IMR-90 (cell line): ENCODE data around the gene XRCC3. TPM values are rescaled to one million over a fixed set of nuclear protein-coding genes. Genes with fewer than 3 reads are reported as not detected.

ENCODE experiments used
- ATAC-seq: fragments of 200-7000 bp; cut with Tn5 transposase; 2 replicates; pipeline ENCODE4 v1.9.1; 2020; ENCODE audit warnings: low read depth, mild to moderate bottlenecking, moderate library complexity
- BruUV-seq: library from RNA; stranded (reverse); fragments of 400-500 nt; replicated peaks from 2 replicates; lab custom pipeline; 2021; lab: Mats Ljungman, UMichigan
- CTCF ChIA-PET: fragments of 300-600 bp; formaldehyde crosslinking; extraction: SDS; loops from one replicate; lab custom pipeline; 2021; ENCODE audit warnings: antibody characterized with exemption; lab: Yijun Ruan, JAX
- POLR2A ChIA-PET: fragments of 300-600 bp; sonication (Branson Sonifier 250); formaldehyde crosslinking; loops from one replicate; lab custom pipeline; 2022; ENCODE audit warnings: antibody characterized with exemption; ENCODE audit not compliant: unreplicated experiment; lab: Charles Lee
- DNase-seq: peaks from one replicate; pipeline ENCODE4 v3.0.0; 2013
- H2AFZ ChIP-seq: replicated peaks from 2 replicates; pipeline ENCODE3; 2013; ENCODE audit warnings: low read length, mild to moderate bottlenecking; ENCODE audit not compliant: poor library complexity
- H2AK5ac ChIP-seq: 2 replicates; pipeline ENCODE4 v1.6.1; 2013; ENCODE audit warnings: low read depth, low read length, inconsistent platforms
- H2AK9ac ChIP-seq: replicated peaks from 2 replicates; pipeline ENCODE3; 2013; ENCODE audit warnings: mild to moderate bottlenecking, low read depth, low read length, moderate library complexity; ENCODE audit not compliant: poor library complexity
- H2BK120ac ChIP-seq: 2 replicates; pipeline ENCODE4 v1.6.1; 2013; ENCODE audit warnings: low read depth, low read length, inconsistent platforms
- H2BK15ac ChIP-seq: 3 replicates; pipeline ENCODE4 v1.6.1; 2013; ENCODE audit warnings: low read depth, low read length, inconsistent platforms
- H2BK20ac ChIP-seq: 2 replicates; pipeline ENCODE4 v1.6.1; 2013; ENCODE audit warnings: low read depth, mild to moderate bottlenecking, inconsistent platforms, low read length, moderate library complexity
- H2BK5ac ChIP-seq: 2 replicates; pipeline ENCODE4 v1.6.1; 2013; ENCODE audit warnings: mild to moderate bottlenecking, low read depth, low read length, inconsistent platforms; ENCODE audit not compliant: poor library complexity, severe bottlenecking
- H3K14ac ChIP-seq: replicated peaks from 2 replicates; pipeline ENCODE4 v1.6.1; 2013; ENCODE audit warnings: low read depth, low read length, inconsistent platforms
- H3K18ac ChIP-seq: 2 replicates; pipeline ENCODE4 v1.6.1; 2013; ENCODE audit warnings: low read depth, low read length, control low read depth
- H3K23ac ChIP-seq: 2 replicates; pipeline ENCODE4 v1.6.1; 2013; ENCODE audit warnings: low read depth, low read length, inconsistent platforms
- H3K27ac ChIP-seq: 2 replicates; pipeline ENCODE4 v1.5.1; 2013; ENCODE audit warnings: mild to moderate bottlenecking, control low read depth, low read length; ENCODE audit not compliant: insufficient read depth
- H3K27me3 ChIP-seq: 2 replicates; pipeline ENCODE4 v1.6.1; 2013; ENCODE audit warnings: low read length; ENCODE audit not compliant: control insufficient read depth, insufficient read depth
- H3K36me3 ChIP-seq: 2 replicates; pipeline ENCODE4 v1.6.1; 2013; ENCODE audit warnings: low read length, mixed read lengths; ENCODE audit not compliant: control insufficient read depth, insufficient read depth
- H3K4ac ChIP-seq: 2 replicates; pipeline ENCODE4 v1.6.1; 2013; ENCODE audit warnings: low read depth, low read length, inconsistent platforms
- H3K4me1 ChIP-seq: 2 replicates; pipeline ENCODE4 v1.6.1; 2013; ENCODE audit warnings: low read length, mixed read lengths; ENCODE audit not compliant: control insufficient read depth, insufficient read depth
- H3K4me2 ChIP-seq: 2 replicates; pipeline ENCODE4 v1.6.1; 2013; ENCODE audit warnings: low read depth, mild to moderate bottlenecking, control low read depth, low read length, moderate library complexity
- H3K4me3 ChIP-seq: 2 replicates; pipeline ENCODE4 v1.5.1; 2013; ENCODE audit warnings: low read depth, mild to moderate bottlenecking, control low read depth, low read length, moderate library complexity; ENCODE audit not compliant: insufficient read depth
- H3K56ac ChIP-seq: 2 replicates; pipeline ENCODE4 v1.6.1; 2013; ENCODE audit warnings: low read length, inconsistent platforms; ENCODE audit not compliant: insufficient read depth; ENCODE audit errors: extremely low read depth
- H3K79me1 ChIP-seq, 2 experiments: 2 replicates each; pipeline ENCODE4 v1.6.1; 2013; ENCODE audit warnings: low read length in 2 of 2, inconsistent platforms in 1 of 2, low read depth in 1 of 2
- H3K9ac ChIP-seq: 2 replicates; pipeline ENCODE4 v1.6.1; 2013; ENCODE audit warnings: low read depth, low read length, control low read depth
- H3K9me1 ChIP-seq: 2 replicates; pipeline ENCODE4 v1.6.1; 2013; ENCODE audit warnings: low read length, inconsistent platforms; ENCODE audit not compliant: insufficient read depth
- H3K9me3 ChIP-seq: 2 replicates; pipeline ENCODE4 v1.6.1; 2013; ENCODE audit warnings: low read length; ENCODE audit not compliant: control insufficient read depth, insufficient read depth
- H4K20me1 ChIP-seq: 2 replicates; pipeline ENCODE4 v1.6.1; 2013; ENCODE audit warnings: low read length, inconsistent platforms; ENCODE audit not compliant: insufficient read depth
- H4K5ac ChIP-seq: 2 replicates; pipeline ENCODE4 v1.6.1; 2013; ENCODE audit warnings: mild to moderate bottlenecking, low read depth, low read length, control low read depth
- H4K8ac ChIP-seq, 2 experiments: 2 replicates each; pipeline ENCODE4 v1.6.1; 2013; ENCODE audit warnings: low read depth in 2 of 2, low read length in 2 of 2, control low read depth in 1 of 2, inconsistent platforms in 1 of 2
- H4K91ac ChIP-seq: 2 replicates; pipeline ENCODE4 v1.6.1; 2013; ENCODE audit warnings: low read depth, low read length, inconsistent platforms; ENCODE audit not compliant: insufficient read depth
- BHLHE40 ChIP-seq: fragments of 150-350 bp; IDR thresholded peaks from 2 replicates; pipeline ENCODE4 v1.6.1; 2016; ENCODE audit warnings: mild to moderate bottlenecking, low read depth, low read length
- CEBPB ChIP-seq: IDR thresholded peaks from 2 replicates; pipeline ENCODE4 v1.6.1; 2012; ENCODE audit warnings: low read depth, low read length, improper control_type of control experiment
- ELK1 ChIP-seq: fragments of 150-350 bp; IDR thresholded peaks from 2 replicates; pipeline ENCODE4 v1.6.1; 2016; ENCODE audit warnings: low read depth, mild to moderate bottlenecking, low read length, moderate library complexity, borderline replicate concordance
- POLR2A ChIP-seq: IDR thresholded peaks from 2 replicates; pipeline ENCODE4 v1.6.1; 2012; ENCODE audit warnings: mild to moderate bottlenecking, low read depth, low read length
- RAD21 ChIP-seq: IDR thresholded peaks from 2 replicates; pipeline ENCODE4 v1.6.1; 2012; ENCODE audit warnings: low read length, improper control_type of control experiment
- RFX5 ChIP-seq: IDR thresholded peaks from 2 replicates; pipeline ENCODE4 v1.8.0; 2012; ENCODE audit warnings: low read depth, mild to moderate bottlenecking, low read length, moderate library complexity
- USF2 ChIP-seq: fragments of 150-350 bp; IDR thresholded peaks from 2 replicates; pipeline ENCODE4 v1.6.1; 2017; ENCODE audit warnings: mild to moderate bottlenecking, antibody characterized with exemption, low read length, low read depth
- WGBS, 2 experiments: methylation state at CpG; one replicate each; pipeline versions ENCODE4 v1.1.5 to v1.1.7; 2013; ENCODE audit warnings: missing lambda C conversion rate in 2 of 2; ENCODE audit not compliant: insufficient read length in 1 of 2; ENCODE audit errors: extremely low coverage in 2 of 2; 5-methylcytosine and 5-hydroxymethylcytosine counted together
- dilution Hi-C: fragments of 300-500 bp; cut with HindIII; formaldehyde crosslinking; loops from one replicate; pipeline ENCODE4 v1.14.3; 2018; ENCODE audit warnings: low sequenced_read_pairs; ENCODE audit not compliant: unreplicated experiment
- in situ Hi-C: fragments of 300-500 bp; cut with MboI; formaldehyde crosslinking; loops from 3 replicates; pipeline ENCODE4 v1.14.3; 2019; ENCODE audit warnings: low sequenced_read_pairs, inconsistent platforms, mixed read lengths
- intact Hi-C: fragments of 100-400 bp; cut with micrococcal nuclease; formaldehyde crosslinking; loops from 2 replicates; pipeline ENCODE4 v1.10.0; 2022
- polyA plus RNA-seq, 3 experiments: library from polyadenylated mRNA; depleted of rRNA; stranded (reverse); fragments of >200 nt; gene quantifications; 2 replicates each; pipeline ENCODE4 v1.2.3, GENCODE V29; 2012; ENCODE audit warnings: low replicate concordance in 1 of 3
- total RNA-seq: library from RNA; depleted of rRNA; stranded (reverse); fragments of >200 nt; gene quantifications from 2 replicates; pipeline ENCODE4 v1.2.3, GENCODE V29; 2012

XRCC3 gene
- total and polyA plus RNA-seq, 2 of the 4 experiments (the other 2 are of a cell fraction): 8.1 to 9.5 TPM

- no peaks in the 10 kb centered on the region for H3K9me3 ChIP-seq
- no peak overlapping the region for H3K27ac ChIP-seq
- H2BK5ac ChIP-seq: no peak overlapping the region
- no peak overlapping the region for H3K14ac ChIP-seq
- no peak overlapping the region for H4K5ac ChIP-seq
- peaks cover 49% of the 10 kb centered on the region for H3K36me3 ChIP-seq
- peaks cover 11 to 22% of the 10 kb centered on the region in 2 experiments for H3K79me1 ChIP-seq
- H4K91ac ChIP-seq: no peak overlapping the region
- ATAC-seq (no peak), DNase-seq (no peak)
- H2AK5ac ChIP-seq: no peak overlapping the region
- 88% methylated on average over 9 of the region's 12 CpGs; no CpG with 5 or more reads in 1 of the 2 experiments for WGBS, 2 experiments
- no TSS peak for BruUV-seq
- no peak overlapping the region for H2AK9ac ChIP-seq
- H3K9ac ChIP-seq: no peak overlapping the region
- dilution Hi-C loops: no loop called here
- no peak overlapping the region for H3K4ac ChIP-seq
- no peaks in the 10 kb centered on the region for H3K4me1 ChIP-seq
- no peaks in the 10 kb centered on the region for H3K27me3 ChIP-seq
- H2BK15ac ChIP-seq: no peak overlapping the region
- H2BK20ac ChIP-seq: no peak overlapping the region
- TF ChIP-seq BHLHE40: no peak
- TF ChIP-seq RFX5: no peak
- no peak for TF ChIP-seq USF2
- no peak for TF ChIP-seq ELK1
- no peak for TF ChIP-seq CEBPB
- TF ChIP-seq RAD21: no peak
- no peak for TF ChIP-seq POLR2A
- no peak overlapping the region for H3K4me2 ChIP-seq
- H3K4me3 ChIP-seq: no peak overlapping the region
- no peak overlapping the region for H3K56ac ChIP-seq
- H2BK120ac ChIP-seq: no peak overlapping the region
- no peak overlapping the region for H2AFZ ChIP-seq
- no peak overlapping the region for H3K23ac ChIP-seq
- POLR2A ChIA-PET: interaction anchor here (0.6 kb wide), 1 partner anchor 9 kb away, joined by 11 read pairs; no protein-coding TSS in a partner anchor
- H3K18ac ChIP-seq: no peak overlapping the region
- CTCF ChIA-PET: no interaction called here
- no peaks in the 10 kb centered on the region for H3K9me1 ChIP-seq
- in situ Hi-C loops: no loop called here
- peaks cover 34% of the 10 kb centered on the region for H4K20me1 ChIP-seq
- intact Hi-C loops: no loop called here
- H4K8ac ChIP-seq: no peak overlapping the region
Observed at GRCh38 chr14:103728721-103729120, 13.5 kb upstream of the XRCC3 start.
